LNCAP (cell line): ENCODE results near the gene TMEM120B.

Source experiments
- TF ChIP-seq, protein P1 (sequence below): fragments of 450-650 bp; IDR thresholded peaks from 2 replicates; pipeline ENCODE4 v1.5.1; 2017; ENCODE audit warnings: mild to moderate bottlenecking

TMEM120B gene

DNA sequence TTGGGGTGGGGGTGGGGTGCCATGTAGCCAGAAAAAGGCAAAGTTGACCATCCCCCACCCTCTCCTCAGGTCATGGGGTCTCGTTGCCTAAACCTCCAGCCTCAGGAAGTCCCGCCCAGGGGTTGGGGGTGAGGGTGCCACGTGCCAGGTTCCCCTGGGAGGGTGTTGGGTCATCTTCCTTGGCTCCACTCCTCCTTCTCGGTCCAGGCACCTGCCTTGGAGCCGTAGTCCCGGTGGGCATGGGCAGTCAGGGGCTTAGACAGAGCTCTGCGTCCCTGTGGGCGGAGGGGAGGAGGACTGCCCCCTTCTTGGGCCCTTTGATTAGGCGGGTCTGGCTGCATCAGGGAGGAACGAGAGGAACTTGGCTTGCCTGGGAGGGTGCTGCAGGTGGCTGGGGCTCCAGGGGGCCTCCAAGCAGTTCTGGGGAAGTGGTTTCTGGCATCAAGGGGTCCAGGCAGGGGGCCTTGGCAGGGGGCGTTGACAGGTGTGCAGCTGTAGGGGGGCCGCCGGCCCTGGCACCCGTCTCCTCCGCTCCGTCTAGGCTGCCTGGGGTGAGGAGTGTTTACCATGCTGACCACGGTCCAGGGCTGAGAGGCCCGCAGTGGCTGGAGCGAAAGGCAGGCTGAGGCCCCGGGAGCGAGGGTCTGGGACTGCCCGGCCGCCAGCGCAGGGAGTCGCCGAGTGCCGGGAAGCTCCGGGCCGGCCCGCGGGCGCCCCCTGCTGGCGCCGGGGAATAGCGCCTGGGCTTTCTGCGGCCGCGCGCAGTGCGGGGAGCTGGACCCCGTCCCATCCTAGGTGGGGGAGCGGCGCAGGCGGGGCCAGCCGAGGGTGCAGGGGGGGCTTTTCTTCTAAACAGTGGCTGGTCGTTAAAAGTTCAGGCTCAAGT, 99.1 kb downstream of the TMEM120B start:
- TF ChIP-seq, protein P1, sequence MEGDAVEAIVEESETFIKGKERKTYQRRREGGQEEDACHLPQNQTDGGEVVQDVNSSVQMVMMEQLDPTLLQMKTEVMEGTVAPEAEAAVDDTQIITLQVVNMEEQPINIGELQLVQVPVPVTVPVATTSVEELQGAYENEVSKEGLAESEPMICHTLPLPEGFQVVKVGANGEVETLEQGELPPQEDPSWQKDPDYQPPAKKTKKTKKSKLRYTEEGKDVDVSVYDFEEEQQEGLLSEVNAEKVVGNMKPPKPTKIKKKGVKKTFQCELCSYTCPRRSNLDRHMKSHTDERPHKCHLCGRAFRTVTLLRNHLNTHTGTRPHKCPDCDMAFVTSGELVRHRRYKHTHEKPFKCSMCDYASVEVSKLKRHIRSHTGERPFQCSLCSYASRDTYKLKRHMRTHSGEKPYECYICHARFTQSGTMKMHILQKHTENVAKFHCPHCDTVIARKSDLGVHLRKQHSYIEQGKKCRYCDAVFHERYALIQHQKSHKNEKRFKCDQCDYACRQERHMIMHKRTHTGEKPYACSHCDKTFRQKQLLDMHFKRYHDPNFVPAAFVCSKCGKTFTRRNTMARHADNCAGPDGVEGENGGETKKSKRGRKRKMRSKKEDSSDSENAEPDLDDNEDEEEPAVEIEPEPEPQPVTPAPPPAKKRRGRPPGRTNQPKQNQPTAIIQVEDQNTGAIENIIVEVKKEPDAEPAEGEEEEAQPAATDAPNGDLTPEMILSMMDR = peak; percentile 97

DNA sequence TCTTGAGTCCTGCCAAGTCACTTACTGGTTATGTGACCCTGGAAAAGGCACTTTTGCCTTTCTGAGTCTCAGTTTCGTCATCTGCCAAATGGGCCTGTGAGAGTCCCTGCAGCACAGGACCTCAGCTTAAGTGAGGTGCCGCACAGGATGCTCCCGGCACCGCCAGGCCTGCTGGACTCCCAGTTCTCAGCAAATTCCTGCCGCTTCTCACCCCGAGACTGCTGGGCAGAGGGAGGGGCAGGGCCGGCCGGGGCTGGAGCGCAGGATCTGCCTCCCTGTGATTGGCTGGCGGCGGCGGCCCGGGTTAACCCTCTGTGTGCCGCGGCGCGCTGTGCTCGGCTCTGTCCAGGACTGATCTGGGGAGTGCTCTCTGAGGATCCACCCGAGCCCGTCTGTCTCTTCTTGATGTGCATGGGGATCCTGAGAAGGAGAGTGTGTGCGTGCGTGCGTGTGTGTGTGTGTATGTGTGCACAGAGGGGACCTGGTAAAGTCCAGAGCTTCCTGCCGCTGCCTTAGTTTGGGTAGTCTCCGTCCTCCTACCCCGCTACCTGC, 99.8 kb downstream of the TMEM120B start:
- TF ChIP-seq, protein P1 = peak; percentile 36

DNA sequence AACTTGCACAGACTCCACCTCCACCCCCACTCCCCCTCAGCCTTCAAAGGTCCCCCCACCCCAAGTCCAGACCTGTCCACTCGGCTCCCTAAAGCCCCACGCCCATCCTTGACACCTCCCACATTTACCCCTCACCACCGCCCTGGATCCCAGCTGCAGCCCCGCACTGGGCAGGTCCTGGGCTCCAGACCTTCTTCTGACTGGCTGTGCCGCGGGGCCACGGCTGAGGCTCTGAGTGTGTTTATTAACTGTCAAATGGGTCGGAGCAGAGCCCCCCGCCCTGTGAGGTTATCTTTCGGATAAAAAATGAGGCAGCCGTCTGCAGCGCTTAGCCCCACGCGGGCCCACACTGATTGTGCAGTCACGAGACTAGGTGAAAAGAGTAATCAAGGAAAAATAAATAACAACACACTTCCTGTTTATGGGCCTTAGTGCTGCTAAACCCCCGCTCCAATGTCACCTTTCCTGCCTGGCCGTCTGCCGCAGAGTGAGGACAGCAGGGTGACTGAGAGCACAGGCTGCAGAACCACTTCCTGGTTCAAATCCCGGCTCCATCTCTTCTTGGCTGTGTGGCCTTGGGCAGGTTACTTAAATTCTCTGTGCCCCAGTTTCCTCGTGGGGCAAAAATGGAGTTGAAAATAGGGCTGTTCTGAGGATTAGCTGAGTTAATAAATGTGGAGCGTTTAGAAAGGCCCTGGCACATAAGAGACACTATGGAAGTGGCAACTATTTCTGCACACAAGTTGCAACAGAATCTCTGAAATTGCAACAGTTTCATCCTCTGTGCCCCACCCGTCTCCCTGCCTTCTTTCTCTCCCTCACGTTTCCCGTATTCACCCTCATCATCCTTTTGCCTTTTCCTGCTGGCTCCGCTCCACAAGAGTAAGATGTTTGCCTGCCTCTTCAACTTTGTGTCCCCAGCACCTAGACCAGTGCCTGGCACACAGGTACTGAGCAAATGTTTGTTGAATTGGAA, 100.7 kb downstream of the TMEM120B start:
- TF ChIP-seq, protein P1 = no peak

DNA sequence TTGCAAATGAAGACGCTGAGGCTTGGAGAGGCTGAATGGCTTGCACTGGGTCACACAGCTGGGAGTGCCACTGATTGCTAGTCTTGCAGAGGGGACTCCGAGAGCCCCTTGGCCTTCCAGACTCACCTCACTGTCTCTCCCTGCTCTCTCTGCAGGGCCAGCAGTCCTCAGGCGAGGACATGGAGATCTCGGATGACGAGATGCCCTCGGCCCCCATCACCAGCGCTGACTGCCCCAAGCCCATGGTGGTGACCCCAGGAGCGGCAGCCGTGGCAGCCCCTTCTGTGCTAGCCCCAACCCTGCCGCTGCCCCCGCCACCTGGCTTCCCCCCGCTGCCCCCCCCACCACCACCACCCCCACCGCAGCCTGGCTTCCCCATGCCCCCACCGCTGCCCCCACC, 101.4 kb downstream of the TMEM120B start:
- TF ChIP-seq, protein P1 = no peak

DNA sequence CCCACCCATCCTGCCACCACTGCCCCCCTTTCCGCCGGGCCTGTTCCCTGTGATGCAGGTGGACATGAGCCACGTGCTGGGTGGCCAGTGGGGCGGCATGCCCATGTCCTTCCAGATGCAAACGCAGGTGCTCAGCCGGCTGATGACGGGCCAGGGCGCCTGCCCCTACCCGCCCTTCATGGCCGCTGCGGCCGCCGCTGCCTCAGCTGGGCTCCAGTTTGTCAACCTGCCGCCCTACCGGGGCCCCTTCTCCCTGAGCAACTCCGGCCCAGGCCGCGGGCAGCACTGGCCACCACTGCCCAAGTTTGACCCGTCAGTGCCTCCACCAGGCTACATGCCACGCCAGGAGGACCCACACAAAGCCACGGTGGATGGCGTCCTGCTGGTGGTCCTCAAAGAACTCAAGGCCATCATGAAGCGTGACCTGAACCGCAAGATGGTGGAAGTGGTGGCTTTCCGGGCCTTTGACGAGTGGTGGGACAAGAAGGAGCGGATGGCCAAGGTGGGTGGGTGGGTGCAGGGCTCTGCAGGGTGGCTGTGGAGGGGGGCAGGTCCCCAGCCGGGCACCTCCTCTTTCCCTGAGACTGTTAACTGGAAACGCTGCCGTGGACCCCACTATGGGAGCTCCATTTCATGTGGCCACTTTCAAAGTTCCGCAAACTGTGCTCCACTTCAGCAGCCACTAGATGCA, 102.0 kb downstream of the TMEM120B start:
- TF ChIP-seq, protein P1 = no peak

DNA sequence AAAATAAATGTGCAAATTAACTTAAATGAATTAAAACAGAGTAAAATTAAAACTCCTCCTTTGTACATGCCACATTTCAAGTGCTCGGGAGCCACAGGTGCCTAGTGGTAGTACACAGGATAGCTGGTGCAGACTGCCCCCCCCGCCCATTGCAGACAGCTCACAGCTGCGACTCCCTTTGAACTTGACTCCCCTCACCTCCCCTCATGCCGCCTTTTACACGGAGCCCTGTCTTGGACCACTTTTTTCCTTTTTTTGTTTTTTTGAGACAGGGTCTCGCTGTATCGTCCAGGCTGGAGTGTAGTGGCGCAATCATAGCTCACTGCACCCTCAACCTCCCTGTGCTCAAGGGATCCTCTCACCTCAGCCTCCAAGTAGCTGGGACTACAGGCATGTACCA, 102.7 kb downstream of the TMEM120B start:
- TF ChIP-seq, protein P1 = no peak
